LNCAP (cell line): ENCODE results near the gene STXBP5L.

Experiments
- TF ChIP-seq, protein P1 (sequence below): fragments of 450-650 bp; IDR thresholded peaks from 2 replicates; pipeline ENCODE4 v1.5.1; 2017; ENCODE audit warnings: mild to moderate bottlenecking

STXBP5L gene

DNA sequence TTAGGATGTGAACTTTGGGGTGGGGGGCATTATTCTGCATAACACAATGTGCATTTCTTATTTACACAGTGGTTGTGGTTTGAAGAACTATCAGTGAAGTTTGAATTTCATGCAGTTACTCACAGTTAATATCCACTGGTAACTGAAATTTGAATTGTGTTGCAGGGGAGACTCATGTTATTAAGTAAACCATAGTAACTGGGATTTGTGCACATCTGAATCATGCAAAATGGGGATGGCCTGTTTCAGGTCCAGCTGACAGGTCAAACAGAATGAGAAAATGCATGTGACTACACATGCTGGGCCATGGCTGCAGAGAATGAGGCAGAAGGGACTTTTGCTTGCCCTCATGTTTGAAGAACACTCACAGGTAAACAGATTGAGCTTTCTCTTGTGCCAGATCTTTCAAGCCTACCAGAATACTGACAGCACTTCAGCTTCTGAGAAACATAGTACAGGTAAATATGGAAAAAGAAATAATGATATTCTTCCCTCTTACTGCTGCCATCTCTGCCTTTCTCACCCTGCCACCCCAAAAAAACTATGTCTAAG, 522.7 kb downstream of the STXBP5L start:
- TF ChIP-seq, protein P1, sequence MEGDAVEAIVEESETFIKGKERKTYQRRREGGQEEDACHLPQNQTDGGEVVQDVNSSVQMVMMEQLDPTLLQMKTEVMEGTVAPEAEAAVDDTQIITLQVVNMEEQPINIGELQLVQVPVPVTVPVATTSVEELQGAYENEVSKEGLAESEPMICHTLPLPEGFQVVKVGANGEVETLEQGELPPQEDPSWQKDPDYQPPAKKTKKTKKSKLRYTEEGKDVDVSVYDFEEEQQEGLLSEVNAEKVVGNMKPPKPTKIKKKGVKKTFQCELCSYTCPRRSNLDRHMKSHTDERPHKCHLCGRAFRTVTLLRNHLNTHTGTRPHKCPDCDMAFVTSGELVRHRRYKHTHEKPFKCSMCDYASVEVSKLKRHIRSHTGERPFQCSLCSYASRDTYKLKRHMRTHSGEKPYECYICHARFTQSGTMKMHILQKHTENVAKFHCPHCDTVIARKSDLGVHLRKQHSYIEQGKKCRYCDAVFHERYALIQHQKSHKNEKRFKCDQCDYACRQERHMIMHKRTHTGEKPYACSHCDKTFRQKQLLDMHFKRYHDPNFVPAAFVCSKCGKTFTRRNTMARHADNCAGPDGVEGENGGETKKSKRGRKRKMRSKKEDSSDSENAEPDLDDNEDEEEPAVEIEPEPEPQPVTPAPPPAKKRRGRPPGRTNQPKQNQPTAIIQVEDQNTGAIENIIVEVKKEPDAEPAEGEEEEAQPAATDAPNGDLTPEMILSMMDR: no peak

DNA sequence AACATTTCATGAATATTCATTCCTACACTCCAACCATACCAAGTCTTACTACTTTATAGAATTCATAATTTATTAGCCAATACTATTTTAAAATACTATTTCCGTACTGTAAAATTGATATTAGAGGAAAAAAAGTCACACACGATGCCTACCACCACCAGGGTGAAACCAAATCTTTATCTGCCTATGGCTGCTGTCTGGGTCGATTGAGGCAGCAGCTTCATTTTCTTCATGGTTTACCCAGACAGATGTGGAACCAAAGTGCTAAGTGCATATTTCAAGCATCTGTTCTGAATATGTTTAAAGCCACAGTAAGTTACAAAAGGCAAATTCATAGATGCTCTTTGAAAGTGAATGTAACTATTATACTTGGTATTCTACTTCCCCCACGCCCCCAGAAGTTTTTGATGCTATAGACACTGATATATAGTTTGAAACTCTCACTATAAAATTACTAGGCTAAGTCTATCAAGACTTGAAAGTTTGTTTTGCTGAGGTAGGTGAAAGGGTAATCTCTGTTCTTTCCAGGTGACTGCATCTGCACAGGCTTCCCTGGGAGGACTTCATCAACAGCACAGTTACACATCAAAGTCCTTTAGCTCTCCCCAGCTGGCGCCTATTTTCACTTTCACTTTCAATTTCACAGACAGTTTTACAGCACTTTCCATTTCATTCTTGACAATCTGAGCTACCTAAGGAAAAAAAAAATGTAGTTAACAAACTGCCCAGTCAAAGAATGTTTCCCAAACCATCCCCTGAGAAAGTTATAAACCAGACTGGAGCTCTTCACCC, 523.9 kb downstream of the STXBP5L start:
- TF ChIP-seq, protein P1: no peak

DNA sequence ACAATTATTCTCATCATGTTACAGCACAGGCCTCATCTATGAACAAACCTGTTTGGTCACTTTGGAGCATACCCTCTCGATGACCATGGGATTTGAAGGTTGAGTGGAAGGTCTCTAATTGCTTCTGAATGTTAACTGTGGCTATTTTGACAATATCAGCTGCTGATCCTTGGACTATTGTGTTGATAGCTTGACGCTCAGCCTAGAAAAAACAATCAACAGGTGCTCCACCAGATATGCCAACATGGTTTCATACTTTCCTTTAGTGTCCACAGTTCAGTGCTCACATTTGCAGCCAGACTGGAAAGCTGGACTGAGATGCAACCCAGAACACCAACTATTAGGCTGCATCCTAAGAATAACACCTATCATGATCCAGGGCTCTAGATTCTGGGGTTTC, 528.1 kb downstream of the STXBP5L start:
- TF ChIP-seq, protein P1: no peak

DNA sequence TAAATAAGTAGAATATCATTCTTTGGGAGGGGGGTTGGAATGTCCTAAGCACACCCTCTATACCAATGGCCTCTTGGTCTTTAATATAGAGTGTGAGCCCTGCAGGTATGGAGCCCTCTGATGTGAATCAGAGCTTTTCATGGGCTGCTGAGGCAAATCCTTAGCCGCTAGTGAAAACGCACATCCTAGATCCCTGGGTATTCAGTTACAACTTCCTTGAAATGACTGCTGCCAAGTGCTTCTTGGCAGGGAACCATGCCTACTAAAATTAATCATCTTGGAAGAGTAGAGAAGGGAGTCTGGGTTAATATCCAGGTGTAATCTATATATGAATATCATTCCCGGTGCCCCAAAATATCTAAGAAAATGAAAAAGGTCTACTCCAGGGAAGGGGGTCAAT, 528.6 kb downstream of the STXBP5L start:
- TF ChIP-seq, protein P1: no peak

DNA sequence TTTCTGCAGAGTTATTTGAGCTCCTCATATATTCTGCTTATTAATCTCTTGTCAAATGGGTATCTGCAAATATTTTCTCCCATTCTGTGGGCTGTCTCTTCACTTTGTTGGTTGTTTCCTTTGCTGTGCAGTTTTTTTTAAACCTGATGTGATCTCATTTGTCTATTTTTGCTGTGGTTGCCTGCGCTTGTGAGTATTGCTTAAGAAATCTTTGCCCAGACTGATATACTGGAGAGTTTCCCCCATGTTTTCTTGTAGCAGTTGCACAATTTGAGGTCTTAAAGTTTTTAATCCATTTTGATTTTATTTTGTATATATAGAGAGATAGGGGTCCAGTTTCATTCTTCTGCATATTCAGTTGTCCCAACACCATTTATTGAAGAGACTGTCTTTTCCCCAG, 535.5 kb downstream of the STXBP5L start:
- TF ChIP-seq, protein P1: no peak

DNA sequence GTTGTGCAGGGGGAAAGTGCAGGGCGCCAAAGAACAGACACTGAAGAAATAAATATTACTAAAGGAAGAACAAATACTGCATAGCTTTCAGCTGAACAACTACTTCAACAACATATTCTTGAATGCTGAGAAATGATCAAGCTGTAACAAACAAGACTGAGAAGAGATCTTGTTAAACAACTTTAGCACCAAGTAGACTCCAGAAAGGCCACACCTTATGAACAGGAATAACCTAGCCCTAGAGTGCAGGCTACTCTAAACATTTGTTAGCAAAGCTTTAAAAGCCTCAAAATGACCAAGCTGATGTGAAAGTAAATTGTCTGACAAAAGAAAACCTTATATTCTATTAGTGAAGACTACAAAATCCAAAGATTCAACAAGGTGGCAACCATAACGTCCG, 554.6 kb downstream of the STXBP5L start:
- TF ChIP-seq, protein P1: no peak

DNA sequence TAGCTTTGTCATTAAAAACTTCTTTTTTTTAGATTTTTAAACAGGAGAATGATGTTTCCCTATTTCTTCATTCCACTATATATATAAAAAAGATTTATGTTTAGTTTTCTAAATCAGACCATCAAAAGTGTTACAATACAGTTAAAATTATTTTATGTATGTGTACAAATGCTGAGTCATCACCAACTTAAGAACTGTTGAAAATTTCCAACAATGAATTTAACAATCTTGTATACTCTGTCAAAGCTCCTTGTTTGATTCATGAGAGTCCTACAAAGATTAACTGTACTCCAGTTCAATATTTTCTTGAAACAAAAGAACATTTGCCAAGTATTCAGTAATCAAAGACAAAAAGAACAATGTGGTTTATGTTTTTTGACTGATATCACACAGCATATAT, 555.7 kb downstream of the STXBP5L start:
- TF ChIP-seq, protein P1: no peak
